Osteoblast (primary cell): ENCODE data around the gene JMJD6. TPM values are rescaled to one million over a fixed set of nuclear protein-coding genes. Genes with fewer than 3 reads are reported as not detected.
"Not testable (repeated sequence)": the region's sequence is repeated elsewhere in the genome, so short reads cannot be mapped to it uniquely, and the experiment has no call there.

Experiments used
- DNase-seq: peaks from one replicate; pipeline ENCODE4 v3.0.0; 2011; ENCODE audit warnings: low spot score, mixed read lengths; ENCODE audit not compliant: insufficient read length; ENCODE audit errors: missing footprints
- H2AFZ ChIP-seq: 2 replicates; pipeline ENCODE4 v1.6.0; 2011; ENCODE audit warnings: mild to moderate bottlenecking, low read length
- H3K27ac ChIP-seq: 2 replicates; pipeline ENCODE4 v1.5.1; 2011; ENCODE audit warnings: mild to moderate bottlenecking, low read depth, low read length, moderate library complexity
- H3K27me3 ChIP-seq: 2 replicates; pipeline ENCODE4 v1.6.0; 2012; ENCODE audit warnings: mild to moderate bottlenecking, control low read depth, inconsistent platforms, low read length, moderate library complexity; ENCODE audit not compliant: insufficient read depth
- H3K36me3 ChIP-seq: 2 replicates; pipeline ENCODE4 v1.5.1; 2011; ENCODE audit warnings: mild to moderate bottlenecking, low read length, control low read depth, moderate library complexity; ENCODE audit not compliant: insufficient read depth
- H3K4me1 ChIP-seq: 2 replicates; pipeline ENCODE4 v1.5.1; 2011; ENCODE audit warnings: mild to moderate bottlenecking, low read length, control low read depth, moderate library complexity; ENCODE audit not compliant: insufficient read depth
- H3K4me2 ChIP-seq: 2 replicates; pipeline ENCODE4 v1.6.0; 2011; ENCODE audit warnings: mild to moderate bottlenecking, low read length; ENCODE audit not compliant: insufficient read depth
- H3K4me3 ChIP-seq: fragments of 200-600 bp; sonication (generic); 3 replicates; pipeline ENCODE4 v1.5.1; 2012; ENCODE audit warnings: mild to moderate bottlenecking, low read length, inconsistent platforms; ENCODE audit not compliant: insufficient read depth
- H3K79me2 ChIP-seq: 2 replicates; pipeline ENCODE4 v1.6.0; 2012; ENCODE audit warnings: mild to moderate bottlenecking, low read length, control low read depth, inconsistent platforms; ENCODE audit not compliant: insufficient read depth
- H3K9me3 ChIP-seq: 2 replicates; pipeline ENCODE4 v1.5.1; 2011; ENCODE audit warnings: low read depth, low read length, control low read depth
- H4K20me1 ChIP-seq: 2 replicates; pipeline ENCODE4 v1.6.0; 2012; ENCODE audit warnings: mild to moderate bottlenecking, low read length, control low read depth; ENCODE audit not compliant: insufficient read depth
- total RNA-seq: library from RNA; depleted of rRNA; stranded (reverse); fragments of >200 nt; gene quantifications from 2 replicates; pipeline ENCODE4 v1.2.3, GENCODE V29; 2012
- TF ChIP-seq, protein P1 (sequence below): IDR thresholded peaks from 2 replicates; pipeline ENCODE4 v1.5.1; 2011; ENCODE audit warnings: mild to moderate bottlenecking, low read depth, low read length, moderate library complexity; ENCODE audit errors: extremely low read depth

The JMJD6 gene
- total RNA-seq, 1 donor = 18.8 TPM

GRCh38 chr17:76744747-76745146 lies 18.3 kb upstream of the JMJD6 start:
- Histone ChIP-seq H3K4me3 (no peak overlapping the region), H3K4me2 (no peak overlapping the region), H3K4me1 (no peaks in the 10 kb centered on the region), H3K27ac (no peak overlapping the region), H2AFZ (no peak overlapping the region), H3K79me2 (peaks cover 8% of the 10 kb centered on the region), H3K9me3 (no peaks in the 10 kb centered on the region), H3K27me3 (no peaks in the 10 kb centered on the region), H4K20me1 (no peaks in the 10 kb centered on the region), H3K36me3 (peaks cover 29% of the 10 kb centered on the region)
- no peak for DNase-seq
- TF ChIP-seq, protein P1, sequence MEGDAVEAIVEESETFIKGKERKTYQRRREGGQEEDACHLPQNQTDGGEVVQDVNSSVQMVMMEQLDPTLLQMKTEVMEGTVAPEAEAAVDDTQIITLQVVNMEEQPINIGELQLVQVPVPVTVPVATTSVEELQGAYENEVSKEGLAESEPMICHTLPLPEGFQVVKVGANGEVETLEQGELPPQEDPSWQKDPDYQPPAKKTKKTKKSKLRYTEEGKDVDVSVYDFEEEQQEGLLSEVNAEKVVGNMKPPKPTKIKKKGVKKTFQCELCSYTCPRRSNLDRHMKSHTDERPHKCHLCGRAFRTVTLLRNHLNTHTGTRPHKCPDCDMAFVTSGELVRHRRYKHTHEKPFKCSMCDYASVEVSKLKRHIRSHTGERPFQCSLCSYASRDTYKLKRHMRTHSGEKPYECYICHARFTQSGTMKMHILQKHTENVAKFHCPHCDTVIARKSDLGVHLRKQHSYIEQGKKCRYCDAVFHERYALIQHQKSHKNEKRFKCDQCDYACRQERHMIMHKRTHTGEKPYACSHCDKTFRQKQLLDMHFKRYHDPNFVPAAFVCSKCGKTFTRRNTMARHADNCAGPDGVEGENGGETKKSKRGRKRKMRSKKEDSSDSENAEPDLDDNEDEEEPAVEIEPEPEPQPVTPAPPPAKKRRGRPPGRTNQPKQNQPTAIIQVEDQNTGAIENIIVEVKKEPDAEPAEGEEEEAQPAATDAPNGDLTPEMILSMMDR = no peak

DNA sequence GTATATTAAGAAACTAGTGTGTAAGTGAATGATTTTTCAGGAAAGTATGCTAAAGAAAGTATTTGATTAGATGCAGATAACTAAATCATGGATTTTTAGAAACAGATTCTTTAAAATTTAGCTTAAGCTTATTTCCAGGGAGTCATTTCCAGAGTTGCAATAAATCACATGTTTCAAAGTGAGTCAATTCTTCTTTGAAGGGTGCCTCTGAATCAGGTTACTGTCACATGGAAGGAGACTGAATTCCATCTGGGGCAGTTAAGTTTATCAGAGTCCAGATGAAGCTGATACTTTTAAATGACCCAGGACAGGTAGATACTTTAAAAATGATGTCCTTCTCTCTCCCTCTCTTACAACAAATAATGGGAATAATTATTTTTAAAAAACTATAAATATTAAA lies 16.6 kb upstream of the JMJD6 start:
- Histone ChIP-seq H3K79me2 (peaks cover 25% of the 10 kb centered on the region), H3K36me3 (peaks cover 29% of the 10 kb centered on the region), H3K4me2 (no peak overlapping the region), H2AFZ (no peak overlapping the region), H3K27ac (no peak overlapping the region), H3K27me3 (no peaks in the 10 kb centered on the region), H4K20me1 (no peaks in the 10 kb centered on the region), H3K9me3 (no peaks in the 10 kb centered on the region), H3K4me3 (no peak overlapping the region), H3K4me1 (peaks cover 9% of the 10 kb centered on the region)
- TF ChIP-seq, protein P1 = no peak
- peak; percentile 25 for DNase-seq

- Histone ChIP-seq H3K79me2 (peaks cover 40% of the 10 kb centered on the region), H3K9me3 (no peaks in the 10 kb centered on the region), H3K36me3 (peaks cover 29% of the 10 kb centered on the region), H3K27ac (no peak overlapping the region), H3K4me2 (peak overlapping the region; percentile 37), H3K4me3 (no peak overlapping the region), H4K20me1 (peaks cover 8% of the 10 kb centered on the region), H2AFZ (no peak overlapping the region), H3K27me3 (no peaks in the 10 kb centered on the region), H3K4me1 (peaks cover 13% of the 10 kb centered on the region)
- DNase-seq = peak; percentile 21
- TF ChIP-seq, protein P1 = no peak
Observed at GRCh38 chr17:76740329-76741118, 14.1 kb upstream of the JMJD6 start.

GRCh38 chr17:76739568-76740115 lies 13.2 kb upstream of the JMJD6 start:
- H3K9me3 ChIP-seq, H3K4me3 ChIP-seq, H3K27ac ChIP-seq, DNase-seq, H2AFZ ChIP-seq, H3K27me3 ChIP-seq: not testable (repeated sequence)
- Histone ChIP-seq H3K79me2 (peaks cover 49% of the 10 kb centered on the region), H3K36me3 (peaks cover 31% of the 10 kb centered on the region), H4K20me1 (peaks cover 16% of the 10 kb centered on the region), H3K4me1 (peaks cover 22% of the 10 kb centered on the region), H3K4me2 (peak overlapping the region; percentile 82)
